Neural cell (in vitro differentiated cells): ENCODE data around the gene CDR2. TPM values are rescaled to one million over a fixed set of nuclear protein-coding genes. Genes with fewer than 3 reads are reported as not detected.

ENCODE experiments used
- H2AFZ ChIP-seq: fragments of 200-600, 300-800 bp; sonication (generic), shearing (Covaris generic); 2 replicates; pipeline ENCODE4 v1.6.0; 2014; ENCODE audit warnings: low read depth, mild to moderate bottlenecking, antibody characterized with exemption, low read length, moderate library complexity
- H3F3A ChIP-seq: fragments of 200-600 bp; shearing (Covaris generic); 2 replicates; pipeline ENCODE4 v1.6.1; 2016; ENCODE audit warnings: mild to moderate bottlenecking, moderate library complexity, mixed read lengths, antibody characterized with exemption, low read length; ENCODE audit not compliant: insufficient read depth, poor library complexity, severe bottlenecking
- H3K27ac ChIP-seq: fragments of 200-600, 300-800 bp; sonication (generic), shearing (Covaris generic); 2 replicates; pipeline ENCODE4 v1.5.1; 2014; ENCODE audit warnings: mild to moderate bottlenecking, low read length, moderate library complexity
- H3K27me3 ChIP-seq: fragments of 300-800, 200-600 bp; sonication (generic), shearing (Covaris generic); 2 replicates; pipeline ENCODE4 v1.6.0; 2014; ENCODE audit warnings: mild to moderate bottlenecking, low read depth, low read length, moderate library complexity; ENCODE audit not compliant: insufficient read depth
- H3K36me3 ChIP-seq: fragments of 300-800, 200-600 bp; sonication (generic), shearing (Covaris generic); 2 replicates; pipeline ENCODE4 v1.5.1; 2014; ENCODE audit warnings: mild to moderate bottlenecking, antibody characterized with exemption, low read length, moderate library complexity; ENCODE audit not compliant: insufficient read depth
- H3K4me2 ChIP-seq: fragments of 300-800, 200-600 bp; sonication (generic), shearing (Covaris generic); 2 replicates; pipeline ENCODE4 v1.6.0; 2014; ENCODE audit warnings: mild to moderate bottlenecking, low read length
- H3K4me3 ChIP-seq: fragments of 300-800, 200-600 bp; sonication (generic), shearing (Covaris generic); 2 replicates; pipeline ENCODE4 v1.5.1; 2014; ENCODE audit warnings: mild to moderate bottlenecking, low read length, moderate library complexity
- H3K79me2 ChIP-seq: fragments of 200-600 bp; shearing (Covaris generic); replicated peaks from 2 replicates; pipeline ENCODE4 v1.6.0; 2014; ENCODE audit warnings: mild to moderate bottlenecking, low read length, moderate library complexity; ENCODE audit not compliant: insufficient read depth
- H3K9ac ChIP-seq: fragments of 300-800, 200-600 bp; sonication (generic), shearing (Covaris generic); 2 replicates; pipeline ENCODE4 v1.6.1; 2016; ENCODE audit warnings: mild to moderate bottlenecking, low read length, mixed read lengths
- H3K9me2 ChIP-seq: fragments of 200-600 bp; shearing (Covaris generic); 2 replicates; pipeline ENCODE4 v1.6.1; 2016; ENCODE audit warnings: mild to moderate bottlenecking, low read length, mixed read lengths; ENCODE audit not compliant: insufficient read depth
- H3K9me3 ChIP-seq: fragments of 200-600, 300-800 bp; sonication (generic), shearing (Covaris generic); 2 replicates; pipeline ENCODE4 v1.6.1; 2016; ENCODE audit warnings: mild to moderate bottlenecking, mixed run types, low read length, moderate library complexity, mixed read lengths
- H4K20me1 ChIP-seq: fragments of 200-600 bp; shearing (Covaris generic); 2 replicates; pipeline ENCODE4 v1.6.1; 2016; ENCODE audit warnings: mild to moderate bottlenecking, mixed run types; ENCODE audit not compliant: insufficient read depth
- CTCF ChIP-seq: fragments of 450-650 bp; IDR thresholded peaks from 2 replicates; pipeline ENCODE4 v1.5.1; 2014; ENCODE audit warnings: antibody characterized with exemption, mild to moderate bottlenecking, moderate library complexity; ENCODE audit not compliant: poor library complexity, severe bottlenecking
- EP300 ChIP-seq: fragments of 450-650 bp; conservative IDR thresholded peaks from 2 replicates; pipeline ENCODE4 v1.6.1; 2014; ENCODE audit warnings: antibody characterized with exemption, mild to moderate bottlenecking, moderate library complexity; ENCODE audit not compliant: poor library complexity, severe bottlenecking
- EZH2 ChIP-seq: fragments of 200-600, 300-800 bp; shearing (Covaris generic), sonication (generic); IDR thresholded peaks from 2 replicates; pipeline ENCODE4 v1.6.1; 2014; ENCODE audit warnings: antibody characterized with exemption, low read length, borderline replicate concordance, mild to moderate bottlenecking; ENCODE audit not compliant: insufficient read depth, poor library complexity, severe bottlenecking
- MXI1 ChIP-seq: fragments of 450-650 bp; conservative IDR thresholded peaks from 2 replicates; pipeline ENCODE4 v1.6.1; 2014; ENCODE audit warnings: antibody characterized with exemption, mild to moderate bottlenecking; ENCODE audit not compliant: poor library complexity, severe bottlenecking
- POLR2AphosphoS5 ChIP-seq: IDR thresholded peaks from 2 replicates; pipeline ENCODE4 v1.6.1; 2012
- RAD21 ChIP-seq: fragments of 450-650 bp; conservative IDR thresholded peaks from 2 replicates; pipeline ENCODE4 v1.6.1; 2014; ENCODE audit warnings: antibody characterized with exemption, mild to moderate bottlenecking, moderate library complexity
- REST ChIP-seq: IDR thresholded peaks from 2 replicates; pipeline ENCODE4 v1.6.1; 2012; ENCODE audit warnings: borderline replicate concordance
- SMC3 ChIP-seq: fragments of 450-650 bp; conservative IDR thresholded peaks from 2 replicates; pipeline ENCODE4 v1.6.1; 2014; ENCODE audit warnings: antibody characterized with exemption, mild to moderate bottlenecking, moderate library complexity; ENCODE audit not compliant: poor library complexity
- TAF1 ChIP-seq: IDR thresholded peaks from 2 replicates; pipeline ENCODE4 v1.6.1; 2012; ENCODE audit warnings: low read depth
- polyA plus RNA-seq: library from polyadenylated mRNA; depleted of rRNA; stranded (reverse); fragments of >200 nt; gene quantifications from 2 replicates; pipeline ENCODE4 v1.2.3, GENCODE V29; 2014

Gene CDR2
- polyA plus RNA-seq, 1 donor from 2014 or later = 17.8 TPM

GRCh38 chr16:22423716-22424115 is 49.3 kb upstream of the CDR2 start (continued):
- no peak for TF ChIP-seq EZH2
- no peak for TF ChIP-seq RAD21
- TF ChIP-seq TAF1 = no peak

GRCh38 chr16:22421136-22421535 is 46.7 kb upstream of the CDR2 start:
- Histone ChIP-seq H3K36me3 (no peaks in the 10 kb centered on the region), H2AFZ (no peak overlapping the region), H3K9me3 (no peaks in the 10 kb centered on the region), H3K79me2 (no peaks in the 10 kb centered on the region), H3K27me3 (no peaks in the 10 kb centered on the region), H3K9ac (no peak overlapping the region), H3K9me2 (no peaks in the 10 kb centered on the region), H3K27ac (no peak overlapping the region), H3K4me3 (no peak overlapping the region), H4K20me1 (no peaks in the 10 kb centered on the region), H3F3A (no peaks in the 10 kb centered on the region), H3K4me2 (no peak overlapping the region)
- TF ChIP-seq SMC3 (no peak), REST (no peak), RAD21 (no peak), MXI1 (no peak), EP300 (no peak), CTCF (no peak), POLR2AphosphoS5 (no peak), EZH2 (no peak), TAF1 (no peak)

GRCh38 chr16:22420606-22421135 is 46.3 kb upstream of the CDR2 start:
- Histone ChIP-seq H4K20me1 (no peaks in the 10 kb centered on the region), H3K79me2 (no peaks in the 10 kb centered on the region), H3K4me3 (no peak overlapping the region), H3K36me3 (no peaks in the 10 kb centered on the region), H3K27ac (no peak overlapping the region), H3K9me2 (no peaks in the 10 kb centered on the region), H3K9ac (no peak overlapping the region), H3K9me3 (no peaks in the 10 kb centered on the region), H3K27me3 (no peaks in the 10 kb centered on the region), H2AFZ (no peak overlapping the region), H3F3A (no peaks in the 10 kb centered on the region), H3K4me2 (no peak overlapping the region)
- no peak for TF ChIP-seq MXI1
- TF ChIP-seq TAF1 = no peak
- no peak for TF ChIP-seq CTCF
- no peak for TF ChIP-seq EP300
- TF ChIP-seq SMC3 = no peak
- TF ChIP-seq EZH2 = no peak
- TF ChIP-seq POLR2AphosphoS5 = no peak
- TF ChIP-seq RAD21 = no peak
- no peak for TF ChIP-seq REST
